BJ (cell line): Measurements from ENCODE around the gene ATP6V1F. TPM values are rescaled to one million over a fixed set of nuclear protein-coding genes. Genes with fewer than 3 reads are reported as not detected.

Experiments used
- CTCF ChIA-PET: fragments of 350-600 bp; formaldehyde crosslinking; extraction: SDS; loops from one replicate; lab custom pipeline; 2021; ENCODE audit warnings: antibody characterized with exemption, inconsistent platforms; lab: Yijun Ruan, JAX
- POLR2A ChIA-PET: fragments of 300-600 bp; sonication (Branson Sonifier 250); formaldehyde crosslinking; extraction: SDS; loops from one replicate; lab custom pipeline; 2021; ENCODE audit warnings: antibody characterized with exemption; lab: Charles Lee
- DNase-seq: peaks from one replicate; pipeline ENCODE4 v3.0.0-alpha.2; 2011; ENCODE audit warnings: low read depth
- H3K27me3 ChIP-seq: 2 replicates; pipeline ENCODE4 v1.6.0; 2011; ENCODE audit warnings: low read length; ENCODE audit not compliant: control insufficient read depth, insufficient read depth
- H3K36me3 ChIP-seq: 2 replicates; pipeline ENCODE4 v1.5.1; 2011; ENCODE audit warnings: low read length; ENCODE audit not compliant: control insufficient read depth, insufficient read depth
- H3K4me3 ChIP-seq: 2 replicates; pipeline ENCODE4 v1.5.1; 2011; ENCODE audit warnings: low read depth, mild to moderate bottlenecking, control low read depth, low read length
- polyA plus RNA-seq: library from polyadenylated mRNA; depleted of rRNA; stranded (reverse); fragments of >200 nt; gene quantifications from 2 replicates; pipeline ENCODE4 v1.2.3, GENCODE V29; 2011
- TF ChIP-seq, protein P1 (sequence below): IDR thresholded peaks from 2 replicates; pipeline ENCODE4 v1.5.1; 2011; ENCODE audit warnings: low read depth, mild to moderate bottlenecking, control low read depth, inconsistent platforms, low read length, moderate library complexity; ENCODE audit not compliant: insufficient read depth

ATP6V1F gene
- polyA plus RNA-seq, 1 experiment = 198 TPM

GRCh38 chr7:128826512-128826911, 36.1 kb upstream of the ATP6V1F start:
- Histone ChIP-seq H3K36me3 (no peaks in the 10 kb centered on the region; the same call in 1 of the 2 replicates), H3K27me3 (no peaks in the 10 kb centered on the region), H3K4me3 (no peak overlapping the region)
- CTCF ChIA-PET = interaction anchor here (1.2 kb wide), 1 partner anchor 12 kb away, joined by 5 read pairs; no protein-coding TSS in a partner anchor
- DNase-seq = no peak
- TF ChIP-seq, protein P1, sequence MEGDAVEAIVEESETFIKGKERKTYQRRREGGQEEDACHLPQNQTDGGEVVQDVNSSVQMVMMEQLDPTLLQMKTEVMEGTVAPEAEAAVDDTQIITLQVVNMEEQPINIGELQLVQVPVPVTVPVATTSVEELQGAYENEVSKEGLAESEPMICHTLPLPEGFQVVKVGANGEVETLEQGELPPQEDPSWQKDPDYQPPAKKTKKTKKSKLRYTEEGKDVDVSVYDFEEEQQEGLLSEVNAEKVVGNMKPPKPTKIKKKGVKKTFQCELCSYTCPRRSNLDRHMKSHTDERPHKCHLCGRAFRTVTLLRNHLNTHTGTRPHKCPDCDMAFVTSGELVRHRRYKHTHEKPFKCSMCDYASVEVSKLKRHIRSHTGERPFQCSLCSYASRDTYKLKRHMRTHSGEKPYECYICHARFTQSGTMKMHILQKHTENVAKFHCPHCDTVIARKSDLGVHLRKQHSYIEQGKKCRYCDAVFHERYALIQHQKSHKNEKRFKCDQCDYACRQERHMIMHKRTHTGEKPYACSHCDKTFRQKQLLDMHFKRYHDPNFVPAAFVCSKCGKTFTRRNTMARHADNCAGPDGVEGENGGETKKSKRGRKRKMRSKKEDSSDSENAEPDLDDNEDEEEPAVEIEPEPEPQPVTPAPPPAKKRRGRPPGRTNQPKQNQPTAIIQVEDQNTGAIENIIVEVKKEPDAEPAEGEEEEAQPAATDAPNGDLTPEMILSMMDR = no peak
- POLR2A ChIA-PET = no interaction called here

- no peak overlapping the region for H3K4me3 ChIP-seq
- ChIA-PET CTCF (interaction anchor here (1.2 to 1.4 kb wide), 2 partner anchors 12 to 45 kb away, joined by 3 to 5 read pairs; no protein-coding TSS in a partner anchor), POLR2A (interaction anchor here (0.6 kb wide), 1 partner anchor 166 kb away, joined by 3 read pairs; no protein-coding TSS in a partner anchor)
- TF ChIP-seq, protein P1 = no peak
- H3K36me3 ChIP-seq = no peaks in the 10 kb centered on the region; the same call in 1 of the 2 replicates
- H3K27me3 ChIP-seq = no peaks in the 10 kb centered on the region
- no peak for DNase-seq
These were observed 35.8 kb upstream of the ATP6V1F start for GRCh38 chr7:128826916-128827247.

DNA sequence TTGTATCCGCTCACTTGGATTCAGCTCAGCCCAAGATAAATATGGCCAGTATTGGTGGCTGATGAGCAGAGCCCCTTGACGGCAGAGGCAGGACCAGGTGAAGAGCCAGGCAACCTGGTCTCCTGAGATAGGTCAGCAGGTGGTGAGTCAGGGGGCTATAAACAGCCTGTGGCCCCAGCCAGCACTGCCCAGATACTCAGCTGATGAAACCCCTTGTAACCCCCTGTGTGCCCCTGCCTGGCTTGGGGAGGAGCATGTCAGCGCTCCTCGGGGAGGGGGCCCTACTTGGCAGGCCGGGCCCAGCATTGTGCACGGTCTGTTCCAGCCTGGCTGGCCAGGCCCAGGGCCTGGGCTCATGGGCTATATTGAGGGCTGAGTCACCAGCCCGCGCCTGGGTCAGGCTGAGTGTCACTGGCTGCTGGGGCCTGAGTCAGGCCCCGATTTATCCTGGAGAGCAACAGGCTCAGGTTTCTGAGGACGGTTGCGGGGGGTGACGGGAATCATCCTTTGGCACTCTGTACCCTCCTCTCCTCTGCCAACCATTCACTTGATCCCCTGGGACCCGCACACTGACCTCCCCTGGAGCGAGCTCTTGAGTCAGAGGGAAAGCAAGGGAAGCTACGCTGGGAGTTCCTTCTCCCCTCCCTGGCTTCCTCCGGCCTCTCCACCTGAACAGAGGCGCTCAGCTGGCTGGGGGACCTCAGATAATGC, 35.3 kb upstream of the ATP6V1F start:
- POLR2A ChIA-PET = interaction anchor here (0.6 kb wide), 1 partner anchor 166 kb away, joined by 3 read pairs; no protein-coding TSS in a partner anchor
- Histone ChIP-seq H3K27me3 (no peaks in the 10 kb centered on the region), H3K4me3 (no peak overlapping the region), H3K36me3 (no peaks in the 10 kb centered on the region; the same call in 1 of the 2 replicates)
- TF ChIP-seq, protein P1 = no peak
- CTCF ChIA-PET = interaction anchor here (1.2 to 1.4 kb wide), 3 partner anchors 13 to 53 kb away, joined by 3 to 5 read pairs (median 5); no protein-coding TSS in a partner anchor
- DNase-seq = no peak

DNA sequence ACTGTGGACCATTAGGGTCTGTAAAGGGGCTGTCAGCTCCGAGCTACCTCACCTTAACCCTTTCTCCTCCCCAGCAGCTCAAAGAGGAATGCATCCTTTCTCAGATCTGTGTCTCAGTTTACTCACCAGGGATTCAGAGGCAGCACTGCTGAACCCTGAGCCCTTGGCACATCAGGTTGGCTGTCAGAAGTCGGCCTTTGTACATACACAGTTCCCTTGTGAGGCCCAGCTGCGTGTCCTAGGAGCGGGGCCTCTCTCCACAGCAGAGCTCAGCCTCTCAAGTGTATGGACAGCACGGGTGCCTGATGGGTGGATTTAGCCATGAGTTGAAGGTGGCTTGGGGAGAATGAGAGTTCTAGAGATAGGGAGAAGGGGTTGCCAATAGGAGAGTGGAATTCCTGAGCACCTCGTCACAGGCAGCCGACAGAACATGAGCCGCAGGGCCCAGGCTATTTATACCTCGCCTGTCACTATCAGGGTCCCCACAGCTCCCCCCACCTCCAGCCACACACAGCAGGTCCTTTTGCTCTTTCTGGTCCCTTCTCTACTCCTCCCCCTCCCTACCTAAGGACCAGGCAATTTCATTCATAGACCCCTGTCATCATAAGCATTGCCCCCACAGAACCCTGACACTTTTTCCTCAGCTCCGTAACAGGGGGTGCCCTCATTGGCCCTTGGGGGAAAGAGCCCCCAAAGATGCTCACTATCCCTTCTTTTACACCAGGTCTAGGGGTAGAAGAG, 34.5 kb upstream of the ATP6V1F start:
- TF ChIP-seq, protein P1 = no peak
- H3K36me3 ChIP-seq = no peaks in the 10 kb centered on the region; the same call in none of the 2 replicates
- no peaks in the 10 kb centered on the region for H3K27me3 ChIP-seq
- ChIA-PET CTCF (interaction anchor here (1.0 to 1.4 kb wide), 3 partner anchors 15 to 52 kb away, joined by 3 to 6 read pairs (median 5); no protein-coding TSS in a partner anchor), POLR2A (interaction anchor here (0.5 to 0.7 kb wide), 2 partner anchors 11 to 34 kb away, joined by 3 to 16 read pairs; no protein-coding TSS in a partner anchor)
- no peak overlapping the region for H3K4me3 ChIP-seq
- no peak for DNase-seq
